Panc1 (cell line): Measurements from ENCODE around the gene CEP85L. TPM values are rescaled to one million over a fixed set of nuclear protein-coding genes. Genes with fewer than 3 reads are reported as not detected.
"Not testable (repeated sequence)": the region's sequence is repeated elsewhere in the genome, so short reads cannot be mapped to it uniquely, and the experiment has no call there.

Source experiments
- ATAC-seq: fragments of 200-7000 bp; cut with Tn5 transposase; 2 replicates; pipeline ENCODE4 v1.9.1; 2020; ENCODE audit warnings: mild to moderate bottlenecking, moderate library complexity
- BruUV-seq: library from RNA; stranded (reverse); fragments of 400-500 nt; replicated peaks from 2 replicates; lab custom pipeline; 2021; lab: Mats Ljungman, UMichigan
- CTCF ChIA-PET: fragments of 300-600 bp; sonication (Branson Sonifier 250); formaldehyde crosslinking; loops from one replicate; lab custom pipeline; 2022; ENCODE audit warnings: antibody characterized with exemption; lab: Charles Lee
- POLR2A ChIA-PET: fragments of 300-600 bp; sonication (Branson Sonifier 250); formaldehyde crosslinking; loops from one replicate; lab custom pipeline; 2022; ENCODE audit warnings: antibody characterized with exemption; lab: Charles Lee
- DNase-seq: peaks from one replicate; pipeline ENCODE4 v3.0.0-alpha.2; 2010; ENCODE audit warnings: low read depth, low spot score
- H3K27ac ChIP-seq: 2 replicates; pipeline ENCODE4 v1.5.1; 2011; ENCODE audit warnings: mild to moderate bottlenecking, low read length, inconsistent platforms
- H3K27me3 ChIP-seq: fragments of 200-500 bp; sonication (Bioruptor generic); 2 replicates; pipeline ENCODE4 v1.6.0; 2014; ENCODE audit warnings: low read length, inconsistent platforms; ENCODE audit not compliant: control insufficient read depth, insufficient read depth
- H3K36me3 ChIP-seq: fragments of 200-500 bp; sonication (Bioruptor generic); 2 replicates; pipeline ENCODE4 v1.5.1; 2014; ENCODE audit warnings: inconsistent platforms, mild to moderate bottlenecking, low read length, moderate library complexity; ENCODE audit not compliant: control insufficient read depth, insufficient read depth
- H3K4me1 ChIP-seq: 2 replicates; pipeline ENCODE4 v1.5.1; 2011; ENCODE audit warnings: inconsistent platforms, mild to moderate bottlenecking, low read length, moderate library complexity; ENCODE audit not compliant: control insufficient read depth, insufficient read depth
- H3K4me3 ChIP-seq, 2 experiments: 2 replicates each; pipeline ENCODE4 v1.5.1; 2011 to 2012; ENCODE audit warnings: low read depth in 2 of 2, low read length in 2 of 2, mild to moderate bottlenecking in 2 of 2, inconsistent platforms in 1 of 2, moderate library complexity in 1 of 2
- H3K9me3 ChIP-seq: fragments of 200-500 bp; sonication (Bioruptor generic); 2 replicates; pipeline ENCODE4 v1.5.1; 2014; ENCODE audit warnings: low read depth, mild to moderate bottlenecking, inconsistent platforms, low read length, moderate library complexity; ENCODE audit not compliant: control insufficient read depth, insufficient read depth
- POLR2AphosphoS5 ChIP-seq: IDR thresholded peaks from 2 replicates; pipeline ENCODE4 v1.6.1; 2012; ENCODE audit warnings: mild to moderate bottlenecking, low read depth, low read length, moderate library complexity
- SIN3A ChIP-seq: IDR thresholded peaks from 2 replicates; pipeline ENCODE4 v1.6.1; 2012; ENCODE audit warnings: low read depth, mild to moderate bottlenecking, low read length, moderate library complexity, borderline replicate concordance; ENCODE audit not compliant: insufficient read depth
- TCF7L2 ChIP-seq: IDR thresholded peaks from 2 replicates; pipeline ENCODE4 v1.6.1; 2011; ENCODE audit warnings: mild to moderate bottlenecking, low read depth, low read length, inconsistent platforms
- in situ Hi-C: cut with HindIII; loops from 2 replicates; pipeline ENCODE4 v1.10.0; 2016; ENCODE audit warnings: low sequenced_read_pairs, low pct_unique_long_range_greater_than_20kb
- intact Hi-C: fragments of 100-400 bp; cut with micrococcal nuclease; formaldehyde crosslinking; loops from one replicate; pipeline ENCODE4 v1.10.0; 2022; ENCODE audit not compliant: unreplicated experiment
- total RNA-seq: library from RNA; stranded (reverse); gene quantifications from one replicate; pipeline ENCODE4 v1.2.1, GENCODE V29; 2021; ENCODE audit not compliant: unreplicated experiment
- TF ChIP-seq, protein P1 (sequence below), 2 experiments: IDR thresholded peaks; 2 replicates each; pipeline ENCODE4 v1.6.1; 2011 to 2012; ENCODE audit warnings: low read depth in 2 of 2, control low read depth in 1 of 2, low read length in 1 of 2, mild to moderate bottlenecking in 1 of 2, moderate library complexity in 1 of 2; ENCODE audit not compliant: insufficient read depth in 1 of 2
- TF ChIP-seq, protein P2 (sequence below): fragments of 450-650 bp; IDR thresholded peaks from 2 replicates; pipeline ENCODE4 v1.5.1; 2017; ENCODE audit warnings: mild to moderate bottlenecking

CEP85L gene
- total RNA-seq, 1 experiment from 2014 or later, result 6.7 TPM

DNA sequence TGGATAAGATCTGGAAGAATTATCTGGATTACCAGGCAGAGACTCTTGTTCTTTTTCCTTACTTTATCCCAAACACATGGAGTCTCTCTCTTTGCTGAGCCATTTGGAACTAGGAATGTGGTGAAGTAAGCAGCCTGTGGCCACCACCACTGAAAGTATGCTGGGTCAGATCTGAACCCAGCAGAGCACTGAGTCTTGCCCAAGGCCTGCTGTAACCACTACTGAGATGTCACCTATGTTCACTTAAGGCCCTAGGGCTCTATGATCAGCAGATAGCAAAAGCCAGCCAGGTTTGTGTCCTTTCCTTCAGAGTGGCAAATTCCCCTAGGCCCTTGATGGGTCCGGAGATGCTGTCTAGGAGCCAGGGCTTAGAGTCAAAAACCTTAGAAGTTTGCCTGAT lies 206.6 kb downstream of the CEP85L start:
- in situ Hi-C loops, result no loop called here
- BruUV-seq, result no TSS peak
- POLR2A ChIA-PET, result no interaction called here

DNA sequence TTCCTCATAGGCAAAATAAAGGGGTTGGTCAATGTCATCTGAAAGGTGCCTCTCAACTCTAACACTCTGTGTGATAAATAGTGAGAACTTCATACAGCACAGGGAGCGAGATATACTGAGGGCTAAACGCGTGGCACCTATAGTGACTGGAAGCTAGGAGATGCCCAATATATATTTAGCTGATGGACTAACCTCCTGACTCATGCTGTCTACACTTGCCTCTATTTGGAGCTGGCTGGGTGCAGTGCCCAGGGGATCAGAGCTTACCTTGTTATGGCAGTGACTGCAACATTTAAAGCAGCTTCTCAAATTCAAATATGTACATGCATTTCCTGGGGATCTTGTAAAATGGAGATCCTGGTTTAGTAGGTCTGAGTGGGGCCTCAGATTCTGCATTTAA lies 214.9 kb downstream of the CEP85L start:
- ATAC-seq (no peak), DNase-seq (no peak)
- Histone ChIP-seq H3K27me3 (no peaks in the 10 kb centered on the region), H3K4me3 (no peak overlapping the region), H3K9me3 (no peaks in the 10 kb centered on the region), H3K36me3 (no peaks in the 10 kb centered on the region), H3K27ac (no peak overlapping the region), H3K4me1 (no peaks in the 10 kb centered on the region)
- in situ Hi-C loops (no loop called here), intact Hi-C loops (no loop called here)
- TF ChIP-seq, protein P1, sequence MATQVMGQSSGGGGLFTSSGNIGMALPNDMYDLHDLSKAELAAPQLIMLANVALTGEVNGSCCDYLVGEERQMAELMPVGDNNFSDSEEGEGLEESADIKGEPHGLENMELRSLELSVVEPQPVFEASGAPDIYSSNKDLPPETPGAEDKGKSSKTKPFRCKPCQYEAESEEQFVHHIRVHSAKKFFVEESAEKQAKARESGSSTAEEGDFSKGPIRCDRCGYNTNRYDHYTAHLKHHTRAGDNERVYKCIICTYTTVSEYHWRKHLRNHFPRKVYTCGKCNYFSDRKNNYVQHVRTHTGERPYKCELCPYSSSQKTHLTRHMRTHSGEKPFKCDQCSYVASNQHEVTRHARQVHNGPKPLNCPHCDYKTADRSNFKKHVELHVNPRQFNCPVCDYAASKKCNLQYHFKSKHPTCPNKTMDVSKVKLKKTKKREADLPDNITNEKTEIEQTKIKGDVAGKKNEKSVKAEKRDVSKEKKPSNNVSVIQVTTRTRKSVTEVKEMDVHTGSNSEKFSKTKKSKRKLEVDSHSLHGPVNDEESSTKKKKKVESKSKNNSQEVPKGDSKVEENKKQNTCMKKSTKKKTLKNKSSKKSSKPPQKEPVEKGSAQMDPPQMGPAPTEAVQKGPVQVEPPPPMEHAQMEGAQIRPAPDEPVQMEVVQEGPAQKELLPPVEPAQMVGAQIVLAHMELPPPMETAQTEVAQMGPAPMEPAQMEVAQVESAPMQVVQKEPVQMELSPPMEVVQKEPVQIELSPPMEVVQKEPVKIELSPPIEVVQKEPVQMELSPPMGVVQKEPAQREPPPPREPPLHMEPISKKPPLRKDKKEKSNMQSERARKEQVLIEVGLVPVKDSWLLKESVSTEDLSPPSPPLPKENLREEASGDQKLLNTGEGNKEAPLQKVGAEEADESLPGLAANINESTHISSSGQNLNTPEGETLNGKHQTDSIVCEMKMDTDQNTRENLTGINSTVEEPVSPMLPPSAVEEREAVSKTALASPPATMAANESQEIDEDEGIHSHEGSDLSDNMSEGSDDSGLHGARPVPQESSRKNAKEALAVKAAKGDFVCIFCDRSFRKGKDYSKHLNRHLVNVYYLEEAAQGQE (IDR thresholded peaks at IDR 0.05; ENCODE audit: insufficient read depth in 1 of 2, low read depth in 2 of 2, low read length in 1 of 2), result no peak
- TF ChIP-seq POLR2AphosphoS5 (no peak), SIN3A (no peak), TCF7L2 (no peak)
- TF ChIP-seq, protein P2, sequence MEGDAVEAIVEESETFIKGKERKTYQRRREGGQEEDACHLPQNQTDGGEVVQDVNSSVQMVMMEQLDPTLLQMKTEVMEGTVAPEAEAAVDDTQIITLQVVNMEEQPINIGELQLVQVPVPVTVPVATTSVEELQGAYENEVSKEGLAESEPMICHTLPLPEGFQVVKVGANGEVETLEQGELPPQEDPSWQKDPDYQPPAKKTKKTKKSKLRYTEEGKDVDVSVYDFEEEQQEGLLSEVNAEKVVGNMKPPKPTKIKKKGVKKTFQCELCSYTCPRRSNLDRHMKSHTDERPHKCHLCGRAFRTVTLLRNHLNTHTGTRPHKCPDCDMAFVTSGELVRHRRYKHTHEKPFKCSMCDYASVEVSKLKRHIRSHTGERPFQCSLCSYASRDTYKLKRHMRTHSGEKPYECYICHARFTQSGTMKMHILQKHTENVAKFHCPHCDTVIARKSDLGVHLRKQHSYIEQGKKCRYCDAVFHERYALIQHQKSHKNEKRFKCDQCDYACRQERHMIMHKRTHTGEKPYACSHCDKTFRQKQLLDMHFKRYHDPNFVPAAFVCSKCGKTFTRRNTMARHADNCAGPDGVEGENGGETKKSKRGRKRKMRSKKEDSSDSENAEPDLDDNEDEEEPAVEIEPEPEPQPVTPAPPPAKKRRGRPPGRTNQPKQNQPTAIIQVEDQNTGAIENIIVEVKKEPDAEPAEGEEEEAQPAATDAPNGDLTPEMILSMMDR, result no peak
- ChIA-PET CTCF (no interaction called here), POLR2A (interaction anchor here (0.6 kb wide), 1 partner anchor 48 kb away, joined by 3 read pairs; no protein-coding TSS in a partner anchor)
- no TSS peak for BruUV-seq

More for the DNA sequence above, 206.6 kb downstream of the CEP85L start:
- DNase-seq, result no peak
- TF ChIP-seq, protein P1 (IDR thresholded peaks at IDR 0.05; ENCODE audit: insufficient read depth in 1 of 2, low read depth in 2 of 2, low read length in 1 of 2), result no peak
- TF ChIP-seq POLR2AphosphoS5 (no peak), SIN3A (no peak), TCF7L2 (no peak)
- TF ChIP-seq, protein P2, result no peak
- intact Hi-C loops, result no loop called here
- H3K27me3 ChIP-seq, result no peaks in the 10 kb centered on the region
- no peak overlapping the region for H3K4me3 ChIP-seq
- ATAC-seq, result no peak
- no peaks in the 10 kb centered on the region for H3K36me3 ChIP-seq
- CTCF ChIA-PET, result no interaction called here
- no peaks in the 10 kb centered on the region for H3K4me1 ChIP-seq
- peaks cover 6% of the 10 kb centered on the region; the same call in 1 of the 2 replicates for H3K9me3 ChIP-seq
- no peak overlapping the region for H3K27ac ChIP-seq

DNA sequence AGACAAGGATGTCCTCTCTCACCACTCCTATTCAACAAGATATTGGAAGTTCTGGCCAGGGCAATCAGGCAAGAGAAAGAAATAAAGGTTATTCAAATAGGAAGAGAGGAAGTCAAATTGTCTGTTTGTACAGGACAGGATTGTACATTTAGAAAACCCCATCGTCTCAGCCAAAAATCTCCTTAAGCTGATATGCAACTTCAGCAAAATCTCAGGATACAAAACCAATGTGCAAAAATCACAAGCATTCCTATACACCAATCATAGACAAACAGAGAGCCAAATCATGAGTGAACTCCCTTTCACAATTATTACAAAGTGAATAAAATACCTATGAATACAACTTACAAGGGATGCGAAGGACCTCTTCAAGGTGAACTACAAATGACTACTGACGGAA lies 217.2 kb downstream of the CEP85L start:
- H3K36me3 ChIP-seq, POLR2A ChIA-PET, H3K9me3 ChIP-seq, H3K4me3 ChIP-seq, DNase-seq, BruUV-seq, H3K27ac ChIP-seq, ATAC-seq, in situ Hi-C loops, H3K27me3 ChIP-seq, intact Hi-C loops, CTCF ChIA-PET, H3K4me1 ChIP-seq: not testable (repeated sequence)
